GM21576 (cell line): ENCODE results near the gene FBRSL1.
A peak's percentile ranks its signal among the peaks of the same experiment; 100 is the strongest.
"Not testable (repeated sequence)": the region's sequence is repeated elsewhere in the genome, so short reads cannot be mapped to it uniquely, and the experiment has no call there.

ENCODE experiments used
- ATAC-seq: cut with Tn5 transposase; IDR thresholded peaks from one replicate; pipeline ENCODE4 v1.9.1; 2021; ENCODE audit warnings: mild to moderate bottlenecking, moderate library complexity; ENCODE audit not compliant: unreplicated experiment

The FBRSL1 gene

DNA sequence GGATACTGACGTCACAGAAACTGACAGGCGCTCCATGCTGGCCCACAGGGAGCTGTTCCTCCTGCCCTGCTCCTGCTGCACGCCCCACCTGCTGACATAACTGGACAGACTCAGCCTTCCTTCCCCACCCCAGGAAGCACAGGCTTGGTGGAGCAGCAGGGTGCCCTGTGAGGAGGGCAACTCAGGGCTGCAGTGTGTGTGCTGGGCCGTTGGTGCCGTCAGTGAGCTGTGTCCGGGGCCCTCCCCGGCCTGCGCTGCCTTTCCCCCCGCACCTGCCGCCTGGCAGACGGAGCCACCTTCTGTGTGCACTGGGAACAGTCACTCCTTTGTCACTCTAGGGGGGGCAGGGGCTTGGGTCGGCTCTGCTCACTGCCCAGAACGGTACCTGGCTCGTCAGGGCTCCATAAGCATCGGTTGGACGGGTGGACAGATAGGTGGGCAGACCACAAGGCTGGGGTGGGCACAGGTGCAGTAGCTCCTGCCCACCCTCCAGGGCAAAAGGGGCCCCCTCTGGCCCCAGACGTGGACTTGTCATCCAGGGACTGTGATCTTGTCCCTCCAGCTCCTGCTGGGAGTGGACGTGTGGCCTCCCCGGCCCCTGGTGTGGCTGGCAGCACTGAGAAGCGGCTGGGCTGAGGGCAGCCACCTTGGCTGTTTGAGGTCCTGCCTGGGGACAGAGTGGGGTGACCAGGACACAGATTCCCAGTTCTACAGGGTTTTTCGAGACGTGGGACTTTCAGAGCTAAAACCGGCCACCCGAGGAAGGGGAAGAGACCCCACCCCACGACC, 32.8 kb downstream of the FBRSL1 start:
- no peak for ATAC-seq

- ATAC-seq = peak; percentile 54
Measured at GRCh38 chr12:132523576-132524331, 33.8 kb downstream of the FBRSL1 start.

- no peak for ATAC-seq
Measured at GRCh38 chr12:132524405-132524804, 34.5 kb downstream of the FBRSL1 start.

DNA sequence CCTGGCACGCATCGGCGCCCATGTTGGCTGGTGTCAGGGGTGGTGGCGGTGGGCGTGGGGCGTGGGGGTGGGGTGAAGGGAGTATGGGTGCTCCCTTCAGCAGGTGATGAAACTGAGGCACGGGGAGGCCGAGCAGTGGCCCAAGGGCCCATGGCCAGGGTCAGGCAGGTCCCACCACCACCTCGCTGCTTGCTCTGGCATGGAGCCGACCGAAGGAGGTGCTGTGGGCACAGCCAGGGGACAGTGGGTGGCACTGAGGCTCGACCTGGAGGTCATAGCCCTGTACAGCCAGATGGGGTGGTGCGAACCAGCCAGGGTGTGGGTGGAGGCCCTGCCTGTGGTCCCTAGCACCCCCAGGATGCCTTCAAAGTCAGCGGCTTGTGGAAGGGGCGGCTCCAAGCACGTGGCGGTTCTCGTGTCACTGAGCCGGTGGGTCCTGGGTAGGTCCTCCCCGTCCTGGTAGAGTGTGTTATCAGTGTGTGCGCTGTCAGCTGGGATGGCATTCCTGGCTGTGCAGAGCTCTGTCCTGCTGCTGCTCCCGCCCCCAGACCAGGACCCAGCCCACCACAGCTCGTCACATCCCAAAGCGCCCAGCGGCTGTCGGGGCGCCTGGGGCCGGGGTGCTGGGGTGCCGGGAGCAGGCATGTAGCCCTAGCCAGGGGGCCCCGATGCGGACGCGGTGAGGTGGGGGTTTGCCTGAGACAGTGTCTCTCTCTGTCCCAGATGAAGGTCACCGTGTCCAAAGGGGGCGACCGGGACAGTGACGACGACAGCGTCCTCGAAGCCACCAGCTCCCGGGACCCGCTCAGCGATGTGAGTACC, 35.3 kb downstream of the FBRSL1 start:
- ATAC-seq = no peak

DNA sequence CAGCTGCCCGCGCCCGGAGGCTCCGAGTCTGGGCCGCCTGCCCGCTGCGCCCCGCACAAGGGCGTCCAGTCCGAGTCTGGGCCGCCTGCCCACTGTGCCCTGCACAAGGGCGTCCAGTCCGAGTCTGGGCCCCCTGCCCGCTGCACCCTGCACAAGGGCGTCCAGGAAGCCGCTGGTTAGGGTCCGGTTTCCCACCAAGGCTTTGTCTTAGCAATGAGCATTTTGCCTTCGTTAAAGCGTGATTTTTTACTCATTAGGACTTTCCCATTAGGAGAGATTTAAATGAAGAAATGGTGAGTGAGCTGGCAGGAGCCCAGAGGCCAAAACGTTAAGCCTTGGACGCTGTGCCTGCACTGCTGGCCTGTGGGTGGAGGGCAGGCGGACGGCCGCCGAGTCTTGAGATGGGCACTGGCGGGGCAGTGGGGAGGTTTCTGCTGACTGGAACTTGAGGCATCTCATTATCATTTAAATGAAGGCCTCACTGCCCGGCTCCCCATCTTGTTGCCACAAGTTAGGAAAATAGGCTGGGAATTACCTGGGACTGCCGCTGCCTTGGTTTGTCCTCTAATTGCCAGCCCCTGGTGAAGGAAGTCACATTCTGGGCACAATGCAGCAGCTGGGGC, 36.0 kb downstream of the FBRSL1 start:
- no peak for ATAC-seq

DNA sequence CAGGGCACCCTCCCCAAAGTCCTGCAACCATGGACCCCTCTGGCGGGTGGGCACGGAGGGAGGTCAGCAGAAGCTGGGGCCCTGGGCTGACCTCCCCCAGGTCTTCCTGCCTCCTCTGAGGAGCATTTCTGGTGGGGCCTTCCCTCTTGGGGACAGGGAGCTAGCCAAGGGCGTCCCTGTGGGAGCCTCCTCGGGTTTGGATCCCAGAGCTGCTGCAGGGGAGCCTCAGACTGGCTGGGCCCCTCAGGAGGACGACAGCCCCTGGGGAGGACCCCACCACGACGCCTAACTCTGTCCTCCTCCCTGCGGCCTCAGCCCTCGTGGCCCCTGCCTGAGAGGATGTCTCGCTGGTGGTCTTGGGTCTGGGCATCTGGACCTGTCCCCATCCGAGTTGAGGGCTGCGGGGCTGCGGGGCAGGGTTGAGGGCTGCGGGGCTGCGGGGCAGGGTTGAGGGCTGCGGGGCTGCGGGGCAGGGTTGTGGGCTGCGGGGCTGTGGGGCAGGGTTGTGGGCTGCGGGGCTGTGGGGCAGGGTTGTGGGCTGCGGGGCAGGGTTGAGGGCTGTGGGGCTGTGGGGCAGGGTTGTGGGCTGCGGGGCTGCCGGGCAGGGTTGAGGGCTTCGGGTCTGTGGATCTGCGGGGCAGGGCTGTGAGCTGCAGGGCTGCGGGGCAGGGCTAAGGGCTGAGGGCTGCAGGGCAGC, 37.4 kb downstream of the FBRSL1 start:
- no peak for ATAC-seq

- no peak for ATAC-seq
Measured at GRCh38 chr12:132527883-132528264, 37.9 kb downstream of the FBRSL1 start.

- no peak for ATAC-seq
Measured at GRCh38 chr12:132528564-132529106, 38.7 kb downstream of the FBRSL1 start.

DNA sequence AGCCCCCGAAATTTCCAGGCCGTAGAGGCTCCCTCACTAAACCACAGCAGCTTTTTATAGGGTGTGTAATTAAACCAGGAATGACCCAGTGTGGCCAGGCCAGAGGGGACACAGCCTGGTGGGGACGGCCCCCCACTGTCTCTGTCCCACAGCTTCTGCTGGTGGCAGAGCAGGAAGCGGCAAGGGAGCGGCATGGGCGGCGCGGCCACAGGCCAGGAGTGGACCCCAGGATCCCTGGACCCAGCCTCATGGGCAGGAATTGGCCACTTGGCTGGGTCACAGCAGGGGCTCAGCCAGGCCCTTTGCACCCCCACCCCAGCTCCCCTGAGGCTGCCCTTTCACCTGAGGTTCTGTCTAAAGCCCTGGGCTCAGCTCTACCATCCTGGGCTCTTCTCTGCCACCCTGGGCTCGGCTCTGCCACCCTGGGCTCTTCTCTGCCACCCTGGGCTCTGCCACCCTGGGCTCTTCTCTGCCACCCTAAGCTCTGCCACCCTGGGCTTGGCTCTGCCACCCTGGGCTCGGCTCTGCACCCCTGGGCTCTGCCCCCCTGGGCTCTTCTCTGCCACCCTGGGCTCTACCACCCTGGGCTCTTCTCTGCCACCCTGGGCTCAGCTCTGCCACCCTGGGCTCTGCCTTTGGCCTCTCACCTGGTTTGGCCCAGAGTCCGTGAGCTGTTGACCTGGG, 39.3 kb downstream of the FBRSL1 start:
- ATAC-seq = no peak

GRCh38 chr12:132529906-132530305, 40.0 kb downstream of the FBRSL1 start:
- no peak for ATAC-seq

- no peak for ATAC-seq
Measured at GRCh38 chr12:132530447-132530846, 40.5 kb downstream of the FBRSL1 start.

DNA sequence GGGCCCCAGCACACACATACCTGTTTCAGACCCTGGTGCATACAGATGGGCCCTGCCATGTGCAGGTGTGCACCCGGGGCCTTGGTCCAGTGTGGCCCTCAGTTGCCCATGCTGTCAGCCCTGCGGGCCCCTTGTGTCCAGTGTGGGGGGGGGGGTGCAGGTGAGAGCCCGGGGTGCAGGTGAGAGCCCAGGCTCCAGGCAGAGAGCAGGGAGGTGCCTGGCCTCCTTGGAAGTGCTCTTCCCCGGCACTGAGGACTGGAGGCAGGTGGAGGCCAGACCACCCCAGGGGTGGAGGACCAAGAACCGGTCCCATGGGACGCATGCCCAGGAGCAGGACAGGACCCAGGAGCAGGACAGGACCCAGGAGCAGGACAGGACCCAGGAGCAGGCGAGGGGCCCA, 40.9 kb downstream of the FBRSL1 start:
- no peak for ATAC-seq

- not testable (repeated sequence) for ATAC-seq
Measured at GRCh38 chr12:132532711-132533583, 43.0 kb downstream of the FBRSL1 start.

DNA sequence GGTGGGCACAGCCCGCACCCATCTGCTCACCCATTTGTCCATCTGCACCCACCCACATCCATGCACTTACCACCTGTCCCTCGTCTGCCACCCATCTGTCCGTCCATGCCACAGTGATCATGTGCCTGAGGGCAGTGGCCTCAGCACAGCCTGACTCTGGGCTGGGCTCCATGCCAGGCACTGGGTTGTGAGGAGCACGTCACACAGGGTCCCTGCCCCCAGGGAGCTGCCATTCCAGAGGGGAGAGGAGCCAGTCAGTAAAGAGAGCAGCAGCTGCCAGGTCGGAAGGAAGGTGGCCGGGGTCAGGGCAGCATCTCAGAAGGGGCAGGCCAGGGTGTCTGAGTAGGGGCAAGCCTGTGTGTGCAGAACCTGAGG, 43.6 kb downstream of the FBRSL1 start:
- no peak for ATAC-seq

DNA sequence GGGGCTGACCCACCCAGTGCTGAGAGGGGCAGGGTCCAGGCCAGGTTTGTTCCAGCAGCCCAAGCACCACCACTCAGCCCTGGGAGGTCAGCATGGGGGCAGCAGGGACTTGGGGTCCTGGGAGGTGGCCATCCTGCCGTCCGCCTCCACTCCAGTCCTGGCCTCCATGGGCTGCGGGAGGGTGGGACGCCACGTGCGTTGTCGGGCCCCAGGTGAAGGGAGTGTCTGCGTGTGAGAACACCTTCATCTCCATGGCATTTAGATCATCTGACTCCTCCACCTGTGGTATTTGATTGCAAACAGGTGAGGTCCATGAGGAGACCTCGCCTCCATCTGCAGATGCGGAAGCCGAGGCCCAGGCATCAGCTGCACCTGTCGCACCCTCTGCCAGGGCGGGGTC, 44.1 kb downstream of the FBRSL1 start:
- no peak for ATAC-seq

- no peak for ATAC-seq
Measured at GRCh38 chr12:132535019-132535418, 45.1 kb downstream of the FBRSL1 start.

DNA sequence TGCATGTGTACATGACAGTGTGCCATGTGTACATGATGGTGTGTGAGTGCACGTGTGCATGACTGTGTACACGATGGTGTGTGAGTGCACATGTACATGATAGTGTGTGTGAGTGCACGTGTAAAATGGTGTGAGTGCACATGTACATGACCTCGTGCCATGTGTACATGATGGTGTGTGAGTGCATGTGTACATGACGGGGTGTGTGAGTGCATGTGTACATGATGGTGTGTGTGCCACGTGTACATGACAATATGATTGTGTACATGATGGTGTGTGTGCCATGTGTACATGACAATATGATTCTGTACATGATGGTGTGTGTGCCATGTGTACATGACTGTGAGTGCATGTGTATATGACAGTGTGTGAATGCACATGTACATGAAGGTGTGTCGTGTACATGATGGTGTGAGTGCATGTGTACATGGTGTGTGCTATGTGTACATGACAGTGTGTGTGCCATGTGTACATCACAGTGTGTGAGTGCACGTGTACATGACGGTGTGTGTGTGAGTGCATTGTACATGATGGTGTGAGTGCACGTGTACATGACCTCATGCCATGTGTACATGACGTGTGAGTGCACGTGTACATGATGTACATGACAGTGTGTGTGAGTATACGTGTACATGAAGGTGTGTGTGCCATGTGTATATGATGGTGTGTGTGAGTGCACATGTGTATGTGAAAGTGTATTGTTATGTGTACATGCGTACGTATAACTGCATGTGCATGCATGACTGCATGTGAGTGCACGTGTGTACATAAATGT, 46.3 kb downstream of the FBRSL1 start:
- ATAC-seq = no peak

DNA sequence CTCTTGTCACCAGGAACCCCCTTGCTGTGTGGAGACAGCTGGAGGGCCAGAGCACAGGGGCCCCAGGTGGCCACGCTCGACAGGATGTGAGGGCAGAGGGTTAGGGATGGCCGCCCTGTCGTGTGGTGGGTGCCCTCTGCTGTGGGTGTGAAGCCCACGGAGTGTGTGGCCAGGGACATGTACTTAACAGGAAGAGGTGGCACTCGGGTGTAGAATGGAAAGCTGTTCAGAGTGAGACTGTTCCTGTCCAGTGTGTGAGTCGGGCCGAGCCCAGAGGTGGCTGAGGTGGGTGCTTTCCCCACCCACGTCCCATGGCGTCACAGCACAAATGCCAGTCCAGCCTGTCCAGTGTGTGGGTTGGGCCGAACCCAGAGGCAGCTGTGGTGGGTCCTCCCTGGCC, 47.1 kb downstream of the FBRSL1 start:
- ATAC-seq = no peak
